OCI-LY3 (cell line): Measurements from ENCODE around the gene LEMD2.

Experiments used
- H2AFZ ChIP-seq: fragments of 200-600, 300-600 bp; shearing (Covaris generic); 2 replicates; pipeline ENCODE4 v1.6.0; 2014; ENCODE audit warnings: antibody characterized with exemption, low read depth, low read length
- H3K27ac ChIP-seq: fragments of 200-600, 300-600 bp; sonication (generic); 2 replicates; pipeline ENCODE4 v1.5.1; 2014; ENCODE audit warnings: mild to moderate bottlenecking, low read length, moderate library complexity, mixed read lengths
- H3K27me3 ChIP-seq: fragments of 200-600, 300-600 bp; sonication (generic); 2 replicates; pipeline ENCODE4 v1.6.1; 2014; ENCODE audit warnings: low read depth, low read length, mixed read lengths
- H3K36me3 ChIP-seq: fragments of 200-600, 300-600 bp; sonication (generic); replicated peaks from 2 replicates; pipeline ENCODE3; 2014; ENCODE audit warnings: low read depth, low read length, mixed read lengths
- H3K4me1 ChIP-seq: fragments of 300-600, 200-600 bp; sonication (generic); 2 replicates; pipeline ENCODE4 v1.6.1; 2014; ENCODE audit warnings: low read length, mixed read lengths
- H3K4me2 ChIP-seq: fragments of 200-600, 300-600 bp; sonication (generic); 2 replicates; pipeline ENCODE4 v1.6.1; 2014; ENCODE audit warnings: low read length, mixed read lengths
- H3K4me3 ChIP-seq: fragments of 300-600, 200-600 bp; sonication (generic); 2 replicates; pipeline ENCODE4 v1.5.1; 2014; ENCODE audit warnings: antibody characterized with exemption, mild to moderate bottlenecking, low read length, moderate library complexity
- H3K79me2 ChIP-seq: fragments of 300-600, 200-600 bp; shearing (Covaris generic); 2 replicates; pipeline ENCODE4 v1.6.1; 2014; ENCODE audit warnings: mild to moderate bottlenecking, low read length, mixed read lengths
- H3K9ac ChIP-seq: fragments of 300-600, 200-600 bp; shearing (Covaris generic); 2 replicates; pipeline ENCODE4 v1.6.0; 2014; ENCODE audit warnings: mild to moderate bottlenecking, low read length, moderate library complexity
- H3K9me3 ChIP-seq: fragments of 200-600, 300-600 bp; shearing (Covaris generic); 2 replicates; pipeline ENCODE4 v1.6.1; 2014; ENCODE audit warnings: low read length, mixed read lengths; ENCODE audit not compliant: insufficient read depth
- H4K20me1 ChIP-seq: fragments of 200-600, 300-600 bp; sonication (generic); 2 replicates; pipeline ENCODE4 v1.6.1; 2016; ENCODE audit warnings: low read length, mixed read lengths; ENCODE audit not compliant: insufficient read depth
- CTCF ChIP-seq: fragments of 200-600, 300-600 bp; sonication (generic); IDR thresholded peaks from 2 replicates; pipeline ENCODE4 v1.5.1; 2014; ENCODE audit warnings: antibody characterized with exemption, low read length, low read depth
- EZH2phosphoT487 ChIP-seq: fragments of 200-600 bp; shearing (Covaris generic); IDR thresholded peaks from 2 replicates; pipeline ENCODE4 v1.6.1; 2018; ENCODE audit warnings: antibody characterized with exemption, mixed run types, low read depth

The LEMD2 gene

GRCh38 chr6:33748841-33749240 is 40.1 kb downstream of the LEMD2 start:
- Histone ChIP-seq H3K27ac (no peak overlapping the region), H3K9me3 (no peaks in the 10 kb centered on the region), H4K20me1 (no peaks in the 10 kb centered on the region), H3K36me3 (no peaks in the 10 kb centered on the region), H3K4me3 (no peak overlapping the region), H3K79me2 (no peaks in the 10 kb centered on the region), H3K27me3 (peaks cover 5% of the 10 kb centered on the region), H3K4me1 (no peaks in the 10 kb centered on the region), H3K9ac (no peak overlapping the region), H3K4me2 (no peak overlapping the region), H2AFZ (no peak overlapping the region)
- TF ChIP-seq CTCF, result no peak

DNA sequence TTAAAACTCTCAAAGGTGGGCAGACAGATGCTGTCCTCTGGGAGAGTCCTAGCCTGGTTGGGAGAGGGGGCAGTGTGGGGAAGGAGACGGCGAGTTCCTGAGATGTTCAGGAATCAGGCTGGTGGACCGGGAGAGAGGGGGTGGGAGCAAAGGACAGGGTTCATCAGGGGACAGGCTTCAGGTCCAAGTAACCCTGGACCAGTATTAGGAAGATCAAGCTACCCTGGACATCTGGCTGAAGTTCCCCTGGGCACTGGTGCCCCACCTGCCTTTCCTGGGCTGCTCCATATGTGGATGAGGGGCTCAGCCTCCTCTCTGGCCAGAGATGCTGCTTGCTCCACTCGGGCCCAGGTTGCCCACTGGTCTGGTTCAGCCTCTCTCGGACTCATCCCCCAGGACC is 41.1 kb downstream of the LEMD2 start:
- H3K4me3 ChIP-seq, result no peak overlapping the region
- no peaks in the 10 kb centered on the region for H3K79me2 ChIP-seq
- H3K36me3 ChIP-seq, result no peaks in the 10 kb centered on the region
- no peaks in the 10 kb centered on the region for H3K9me3 ChIP-seq
- H3K27me3 ChIP-seq, result peaks cover 13% of the 10 kb centered on the region
- H3K9ac ChIP-seq, result no peak overlapping the region
- no peaks in the 10 kb centered on the region for H3K4me1 ChIP-seq
- TF ChIP-seq CTCF, result no peak
- no peak for TF ChIP-seq EZH2phosphoT487
- H3K27ac ChIP-seq, result no peak overlapping the region
- H2AFZ ChIP-seq, result no peak overlapping the region
- H4K20me1 ChIP-seq, result no peaks in the 10 kb centered on the region
- H3K4me2 ChIP-seq, result no peak overlapping the region

DNA sequence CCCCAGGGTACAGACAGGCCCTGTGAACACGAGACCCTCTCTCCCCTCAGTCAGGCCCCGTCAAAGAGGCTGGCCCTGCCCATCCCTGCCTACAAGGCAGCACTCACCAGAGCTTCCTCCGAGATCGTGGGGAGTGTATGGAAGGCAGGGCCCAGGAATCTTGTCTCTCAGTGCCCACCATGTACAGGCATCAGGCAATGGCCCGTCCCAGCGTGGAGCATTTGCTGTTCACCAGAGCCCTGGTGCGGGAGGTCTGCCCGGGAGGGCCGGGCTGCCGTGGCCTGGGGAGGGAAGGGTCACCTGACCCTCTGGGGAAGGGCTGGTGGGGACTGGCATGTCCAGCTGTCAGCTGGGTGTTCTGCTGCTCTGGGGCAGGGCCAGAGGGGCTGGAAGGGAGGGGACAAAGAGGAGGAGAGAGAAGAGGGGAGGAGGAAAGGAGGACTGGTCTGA is 42.3 kb downstream of the LEMD2 start, which contains the start of gene IP6K3:
Gene IP6K3, minus strand, starts transcription at position 255 of the 450 bp plus-strand sequence. CDS start 11,429 bp downstream, outside the sequence.
- H3K4me1 ChIP-seq, result no peaks in the 10 kb centered on the region
- H4K20me1 ChIP-seq, result no peaks in the 10 kb centered on the region
- no peaks in the 10 kb centered on the region for H3K79me2 ChIP-seq
- peaks cover 22% of the 10 kb centered on the region for H3K27me3 ChIP-seq
- no peak within 1 kb of the TSS for H3K4me3 ChIP-seq
- no peak within 1 kb of the TSS for H3K9ac ChIP-seq
- TF ChIP-seq EZH2phosphoT487, result no peak
- no peak for TF ChIP-seq CTCF
- H3K4me2 ChIP-seq, result no peak within 1 kb of the TSS
- no peak within 1 kb of the TSS for H3K27ac ChIP-seq
- no peaks in the 10 kb centered on the region for H3K36me3 ChIP-seq
- H3K9me3 ChIP-seq, result no peaks in the 10 kb centered on the region
- H2AFZ ChIP-seq, result no peak within 1 kb of the TSS

DNA sequence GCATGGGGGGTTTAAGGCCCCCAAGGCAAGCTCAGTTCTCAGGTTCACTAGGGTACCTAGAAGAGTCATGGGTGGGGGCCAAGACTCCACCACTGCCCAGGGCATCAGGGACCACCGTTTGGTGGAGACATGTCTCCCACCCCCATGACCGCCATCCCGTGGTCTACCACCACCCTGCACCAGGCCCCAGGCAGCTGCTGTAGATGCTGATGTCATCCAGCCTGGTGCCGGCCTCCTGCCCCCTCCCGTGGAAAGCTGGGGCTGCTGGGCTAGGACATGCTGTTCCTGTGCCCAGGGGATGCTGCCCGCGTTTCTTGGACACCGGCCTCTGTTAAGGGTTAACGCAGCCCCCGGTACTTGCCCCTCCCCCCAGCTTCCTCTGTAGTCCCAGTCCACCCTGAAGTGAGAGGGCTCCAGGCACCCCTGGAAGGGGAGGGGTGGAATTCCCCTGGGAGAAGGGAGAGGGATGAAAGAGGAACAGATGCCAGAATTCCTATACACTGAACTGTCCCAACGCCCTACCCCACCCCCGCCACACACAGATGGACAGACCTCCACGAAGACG is 42.8 kb downstream of the LEMD2 start:
- Histone ChIP-seq H2AFZ (no peak overlapping the region), H3K4me3 (no peak overlapping the region), H3K36me3 (no peaks in the 10 kb centered on the region), H3K4me1 (no peaks in the 10 kb centered on the region), H3K9ac (no peak overlapping the region), H3K27me3 (peaks cover 22% of the 10 kb centered on the region), H3K79me2 (no peaks in the 10 kb centered on the region), H3K27ac (no peak overlapping the region), H3K9me3 (no peaks in the 10 kb centered on the region), H3K4me2 (no peak overlapping the region), H4K20me1 (no peaks in the 10 kb centered on the region)
- no peak for TF ChIP-seq EZH2phosphoT487
- no peak for TF ChIP-seq CTCF
